ENCODE results near the gene MEST.
"Not testable (repeated sequence)": the region's sequence is repeated elsewhere in the genome, so short reads cannot be mapped to it uniquely, and the experiment has no call there.

Gene MEST

GRCh38 chr7:130444751-130445407 is 47.0 kb upstream of the MEST start:
- H3K9ac ChIP-seq (ENCODE audit: low read length), result no peak overlapping the region
- no peaks in the 10 kb centered on the region for H3K27me3 ChIP-seq (ENCODE audit: low read length)
- H3F3A ChIP-seq (ENCODE audit: insufficient read depth), result no peaks in the 10 kb centered on the region

GRCh38 chr7:130446259-130446658 is 45.6 kb upstream of the MEST start:
- no peaks in the 10 kb centered on the region for H3K9me2 ChIP-seq (replicated peaks; ENCODE audit: insufficient read depth, low read length)
- no peaks in the 10 kb centered on the region for H4K20me1 ChIP-seq (ENCODE audit: low read depth, low read length)
- H3K36me3 ChIP-seq (ENCODE audit: low read length), result no peaks in the 10 kb centered on the region
- H3K9ac ChIP-seq (ENCODE audit: low read length), result no peak overlapping the region
- no peaks in the 10 kb centered on the region for H3K9me3 ChIP-seq (ENCODE audit: insufficient read depth, low read length)
- no peak overlapping the region for H2AFZ ChIP-seq (ENCODE audit: low read depth, low read length, severe bottlenecking)
- H3K79me2 ChIP-seq (ENCODE audit: insufficient read depth, low read length), result no peaks in the 10 kb centered on the region
- H3K4me3 ChIP-seq (ENCODE audit: insufficient read depth, low read length, poor library complexity, severe bottlenecking), result no peak overlapping the region
- H3K27me3 ChIP-seq (ENCODE audit: low read length), result no peaks in the 10 kb centered on the region
- H3F3A ChIP-seq (ENCODE audit: insufficient read depth), result no peaks in the 10 kb centered on the region
- H3K4me2 ChIP-seq (ENCODE audit: low read depth, low read length, poor library complexity, severe bottlenecking), result no peak overlapping the region
- no peak for TF ChIP-seq CTCF (IDR thresholded peaks at IDR 0.05; ENCODE audit: insufficient read depth, low read length, poor library complexity, severe bottlenecking)
- TF ChIP-seq EZH2phosphoT487 (conservative IDR thresholded peaks at IDR 0.05; ENCODE audit: low read length), result no peak
- no peak overlapping the region for H3K27ac ChIP-seq (ENCODE audit: low read depth, low read length)

More at GRCh38 chr7:130444751-130445407, 47.0 kb upstream of the MEST start:
- H3K36me3 ChIP-seq (ENCODE audit: low read length), result no peaks in the 10 kb centered on the region
- no peak overlapping the region for H3K27ac ChIP-seq (ENCODE audit: low read depth, low read length)
- no peaks in the 10 kb centered on the region for H3K9me2 ChIP-seq (replicated peaks; ENCODE audit: insufficient read depth, low read length)
- H3K9me3 ChIP-seq (ENCODE audit: insufficient read depth, low read length), result no peaks in the 10 kb centered on the region
- H3K4me3 ChIP-seq (ENCODE audit: insufficient read depth, low read length, poor library complexity, severe bottlenecking), result no peak overlapping the region
- peaks cover under 1% of the 10 kb centered on the region; the same call in 1 of the 2 replicates for H3K79me2 ChIP-seq (ENCODE audit: insufficient read depth, low read length)
- no peaks in the 10 kb centered on the region for H4K20me1 ChIP-seq (ENCODE audit: low read depth, low read length)
- no peak overlapping the region for H3K4me2 ChIP-seq (ENCODE audit: low read depth, low read length, poor library complexity, severe bottlenecking)
- H2AFZ ChIP-seq (ENCODE audit: low read depth, low read length, severe bottlenecking), result no peak overlapping the region
- no peak for TF ChIP-seq CTCF (IDR thresholded peaks at IDR 0.05; ENCODE audit: insufficient read depth, low read length, poor library complexity, severe bottlenecking)
- TF ChIP-seq EZH2phosphoT487 (conservative IDR thresholded peaks at IDR 0.05; ENCODE audit: low read length), result no peak

GRCh38 chr7:130451344-130451743 is 40.5 kb upstream of the MEST start:
- not testable (repeated sequence) for H3K9me3 ChIP-seq (ENCODE audit: insufficient read depth, low read length); H3K9me2 ChIP-seq (replicated peaks; ENCODE audit: insufficient read depth, low read length); H2AFZ ChIP-seq (ENCODE audit: low read depth, low read length, severe bottlenecking); H3K4me3 ChIP-seq (ENCODE audit: insufficient read depth, low read length, poor library complexity, severe bottlenecking); H3K9ac ChIP-seq (ENCODE audit: low read length); H3K27ac ChIP-seq (ENCODE audit: low read depth, low read length); H3K36me3 ChIP-seq (ENCODE audit: low read length); H4K20me1 ChIP-seq (ENCODE audit: low read depth, low read length); H3F3A ChIP-seq (ENCODE audit: insufficient read depth); H3K79me2 ChIP-seq (ENCODE audit: insufficient read depth, low read length); H3K27me3 ChIP-seq (ENCODE audit: low read length); H3K4me2 ChIP-seq (ENCODE audit: low read depth, low read length, poor library complexity, severe bottlenecking)

GRCh38 chr7:130452951-130453350 is 38.9 kb upstream of the MEST start:
- TF ChIP-seq CTCF (IDR thresholded peaks at IDR 0.05; ENCODE audit: insufficient read depth, low read length, poor library complexity, severe bottlenecking), result no peak
- H3K36me3 ChIP-seq (ENCODE audit: low read length), result no peaks in the 10 kb centered on the region
- H3K27ac ChIP-seq (ENCODE audit: low read depth, low read length), result no peak overlapping the region
- H3K4me2 ChIP-seq (ENCODE audit: low read depth, low read length, poor library complexity, severe bottlenecking), result no peak overlapping the region
- H3K9me3 ChIP-seq (ENCODE audit: insufficient read depth, low read length), result no peaks in the 10 kb centered on the region
- H3F3A ChIP-seq (ENCODE audit: insufficient read depth), result no peaks in the 10 kb centered on the region
- H3K9me2 ChIP-seq (replicated peaks; ENCODE audit: insufficient read depth, low read length), result no peaks in the 10 kb centered on the region
- no peak overlapping the region for H2AFZ ChIP-seq (ENCODE audit: low read depth, low read length, severe bottlenecking)
- H4K20me1 ChIP-seq (ENCODE audit: low read depth, low read length), result no peaks in the 10 kb centered on the region
- H3K4me3 ChIP-seq (ENCODE audit: insufficient read depth, low read length, poor library complexity, severe bottlenecking), result no peak overlapping the region
- no peaks in the 10 kb centered on the region for H3K79me2 ChIP-seq (ENCODE audit: insufficient read depth, low read length)
- no peaks in the 10 kb centered on the region for H3K27me3 ChIP-seq (ENCODE audit: low read length)
- no peak overlapping the region for H3K9ac ChIP-seq (ENCODE audit: low read length)

Measured in SU-DHL-6 (cell line).